ENCODE results near the gene ENDOU.
A peak's percentile ranks its signal among the peaks of the same experiment; 100 is the strongest.

The ENDOU gene

GRCh38 chr12:47742253-47742825 is 17.0 kb upstream of the ENDOU start:
- DNase-seq: peak; percentile 47

GRCh38 chr12:47741340-47741703 is 16.0 kb upstream of the ENDOU start:
- DNase-seq: peak; percentile 74

GRCh38 chr12:47740606-47741339 is 15.5 kb upstream of the ENDOU start:
- no peak for DNase-seq

DNA sequence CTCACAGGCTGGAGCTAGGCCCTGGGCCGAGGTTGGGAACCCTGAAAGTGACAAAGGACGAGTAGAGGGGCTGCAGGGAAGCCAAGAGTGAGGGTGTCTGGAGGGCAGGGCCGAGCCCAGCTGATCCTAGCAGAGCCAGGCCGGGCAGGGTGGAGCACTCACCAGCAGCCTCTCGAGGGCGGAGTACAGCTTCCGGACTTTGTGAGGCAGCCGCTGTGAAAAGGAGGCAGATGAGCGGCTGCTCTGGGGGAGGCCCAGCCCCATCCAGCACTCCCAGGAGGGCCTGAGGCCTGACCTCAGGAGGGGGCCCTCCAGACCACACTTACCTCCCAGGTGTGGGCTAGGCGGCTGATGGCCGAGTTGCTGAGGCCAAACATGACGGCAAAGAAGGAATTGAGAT is 14.7 kb upstream of the ENDOU start:
- DNase-seq: no peak

GRCh38 chr12:47739297-47739696 is 14.0 kb upstream of the ENDOU start:
- no peak for DNase-seq

DNA sequence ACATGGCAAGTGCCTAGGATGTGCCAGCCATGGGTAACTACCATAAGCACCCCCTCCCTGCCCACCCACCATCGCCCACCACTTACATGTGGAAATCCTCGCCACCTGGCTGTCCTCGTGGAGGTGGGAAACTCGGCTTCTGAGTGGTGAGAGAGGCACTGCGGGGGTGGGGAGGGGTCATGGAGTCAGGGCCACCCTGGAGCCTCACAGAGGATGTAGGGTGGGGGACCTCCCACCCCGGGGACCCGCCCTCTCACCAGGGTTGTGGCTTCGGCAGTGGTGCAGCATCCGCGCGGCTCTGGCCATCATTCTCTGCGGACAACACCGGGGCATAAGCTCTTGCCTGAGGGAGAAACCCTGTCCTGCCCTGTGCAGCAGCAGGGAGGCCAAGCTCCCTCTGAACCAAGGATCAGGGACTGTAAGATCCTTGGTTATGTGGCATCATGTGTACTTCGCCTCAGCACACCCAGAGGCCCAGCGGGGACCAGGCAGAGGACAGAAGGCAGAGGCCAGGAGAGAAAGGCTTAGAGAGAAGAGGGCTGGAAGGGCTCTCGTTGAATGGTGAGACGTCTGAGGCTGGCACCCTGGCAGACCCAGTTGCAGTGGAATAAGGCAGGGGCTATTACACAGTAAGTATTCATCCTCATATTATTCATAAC is 12.8 kb upstream of the ENDOU start:
- no peak for DNase-seq

DNA sequence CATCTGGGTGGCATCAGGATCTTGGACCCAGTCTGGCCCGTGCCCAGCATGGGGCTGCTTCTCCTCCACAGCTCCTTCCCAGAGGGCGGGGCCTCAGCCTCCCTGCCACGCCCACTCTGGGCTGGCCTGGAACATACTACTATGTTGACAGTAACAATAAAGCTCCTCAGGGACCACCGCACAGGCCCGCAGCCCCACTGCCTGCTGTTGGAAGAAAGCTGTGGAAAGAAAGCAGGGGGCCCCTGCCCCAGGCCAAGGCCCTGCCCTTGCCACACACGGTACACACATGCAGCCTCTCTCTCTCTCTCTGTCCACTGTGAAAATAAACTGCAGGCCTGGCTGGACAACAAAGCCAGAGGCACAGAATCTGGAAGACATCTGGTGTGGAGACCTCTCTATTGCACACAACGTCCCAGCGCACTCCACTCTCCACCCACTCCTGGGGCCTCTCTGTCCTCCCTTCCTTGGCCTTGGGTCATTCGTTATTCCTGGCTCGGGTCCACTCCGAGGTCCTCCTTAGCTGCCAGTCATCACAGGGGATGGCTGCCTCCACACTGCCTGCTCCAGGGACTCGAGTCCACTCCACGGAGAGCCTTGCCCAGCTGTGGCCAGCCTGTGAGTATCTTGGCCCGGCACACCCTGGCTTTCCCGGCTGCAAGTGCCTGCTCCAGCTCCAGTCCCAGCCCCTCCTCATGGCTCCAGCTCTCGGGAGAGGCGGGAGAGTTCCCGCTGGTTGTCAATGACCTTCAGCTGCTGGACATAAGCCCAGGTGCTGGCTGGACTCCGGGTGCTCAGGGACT is 11.8 kb upstream of the ENDOU start:
- DNase-seq: no peak

- no peak for DNase-seq
Measured at GRCh38 chr12:47736216-47736615, 10.9 kb upstream of the ENDOU start.

- DNase-seq: no peak
Measured at GRCh38 chr12:47735649-47736048, 10.4 kb upstream of the ENDOU start.

DNA sequence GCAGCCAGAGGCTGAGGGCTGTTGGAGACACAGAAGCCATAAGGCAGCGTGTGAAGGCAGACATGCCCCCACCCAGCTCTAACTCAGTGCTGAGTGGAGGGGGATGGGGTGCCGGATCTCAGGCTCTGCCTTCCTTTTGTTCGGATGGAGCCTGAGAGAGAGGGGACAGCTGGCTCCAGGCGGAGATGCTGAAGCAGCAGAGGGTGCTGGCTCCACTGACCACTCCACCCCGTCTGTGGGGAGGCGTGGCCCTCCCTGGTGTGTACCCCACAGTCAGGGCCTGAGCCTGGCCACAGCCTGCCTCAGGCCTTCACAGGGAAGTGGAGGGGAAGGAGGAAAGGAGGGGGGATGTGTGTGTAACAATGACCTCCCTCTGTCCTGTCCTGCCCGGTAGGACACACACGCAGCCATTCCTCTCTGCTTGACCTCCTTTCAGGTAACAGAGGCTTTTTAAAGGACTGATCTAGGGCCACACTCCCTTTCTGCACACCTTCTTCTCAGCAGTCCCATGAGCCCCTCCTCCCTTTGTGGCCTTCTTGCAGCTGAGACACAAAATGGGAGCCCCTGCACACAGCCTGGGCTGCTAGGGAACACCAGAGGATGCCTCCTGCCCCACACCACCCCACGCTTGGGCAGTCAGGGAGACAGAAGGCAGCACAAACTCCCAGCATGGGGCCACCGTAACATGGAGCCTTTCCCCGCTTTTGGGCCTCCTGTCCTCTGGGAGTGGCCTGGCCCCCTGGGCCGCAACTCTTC is 9.6 kb upstream of the ENDOU start:
- no peak for DNase-seq

- DNase-seq: no peak
Measured at GRCh38 chr12:47733142-47733541, 7.9 kb upstream of the ENDOU start.

- DNase-seq: no peak
Measured at GRCh38 chr12:47732504-47732903, 7.2 kb upstream of the ENDOU start.

GRCh38 chr12:47731723-47732122 is 6.4 kb upstream of the ENDOU start:
- no peak for DNase-seq

GRCh38 chr12:47730341-47730744 is 5.1 kb upstream of the ENDOU start:
- no peak for DNase-seq

- DNase-seq: no peak
Measured at GRCh38 chr12:47729233-47729632, 3.9 kb upstream of the ENDOU start.

DNA sequence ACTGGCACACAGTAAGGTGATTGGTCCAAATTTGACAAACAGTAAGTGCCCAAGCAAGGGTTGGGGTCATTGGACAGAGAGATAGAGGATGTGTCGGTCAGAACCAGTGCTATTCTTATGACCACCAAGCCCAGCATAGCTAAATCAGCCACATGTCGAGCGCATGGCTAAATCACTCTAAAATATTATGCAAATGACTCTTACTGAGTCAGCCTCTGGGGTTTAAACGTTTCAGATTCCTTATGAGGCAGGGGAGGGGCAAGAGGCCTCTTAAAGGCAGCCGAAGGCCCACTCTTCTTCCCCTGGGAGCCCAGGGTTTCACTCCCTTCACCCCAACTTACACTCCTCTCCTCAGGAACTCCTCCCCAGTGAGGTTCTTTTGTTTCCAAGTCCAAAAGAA is 603 bp upstream of the ENDOU start:
- no peak for DNase-seq

DNA sequence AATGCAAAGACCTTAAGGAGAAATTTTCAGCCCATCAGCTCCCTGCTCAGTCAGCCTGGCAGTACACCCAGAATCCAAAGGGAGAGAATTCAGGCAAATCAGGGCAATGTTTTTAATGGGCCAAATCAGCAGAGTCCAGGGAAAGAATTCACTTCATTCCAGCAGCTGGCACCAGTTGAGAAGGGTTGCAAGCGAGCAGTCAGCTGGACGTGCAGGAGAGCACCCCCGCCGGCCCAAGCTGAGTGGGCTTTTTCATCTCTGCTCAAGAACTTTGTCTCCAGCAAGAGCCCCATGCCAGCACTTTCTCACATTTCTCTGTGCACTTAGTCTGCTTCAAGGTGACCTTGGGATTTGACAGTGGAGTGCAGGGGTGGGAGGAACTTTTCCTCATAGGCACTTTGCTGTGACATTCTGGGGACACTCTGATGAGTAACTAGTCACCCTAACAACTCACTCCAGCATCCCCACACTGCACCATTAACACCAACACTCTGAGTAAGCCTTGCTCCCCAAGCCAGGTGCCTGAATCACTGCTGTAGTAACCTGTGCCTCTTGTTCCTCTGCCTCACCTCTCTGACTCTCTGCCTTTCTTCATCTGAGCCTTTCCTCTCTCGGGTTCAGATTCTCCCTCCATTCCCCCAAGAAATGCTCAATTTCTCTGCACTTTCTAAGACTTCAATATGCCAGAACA is 2.2 kb downstream of the ENDOU start:
- DNase-seq: no peak

DNA sequence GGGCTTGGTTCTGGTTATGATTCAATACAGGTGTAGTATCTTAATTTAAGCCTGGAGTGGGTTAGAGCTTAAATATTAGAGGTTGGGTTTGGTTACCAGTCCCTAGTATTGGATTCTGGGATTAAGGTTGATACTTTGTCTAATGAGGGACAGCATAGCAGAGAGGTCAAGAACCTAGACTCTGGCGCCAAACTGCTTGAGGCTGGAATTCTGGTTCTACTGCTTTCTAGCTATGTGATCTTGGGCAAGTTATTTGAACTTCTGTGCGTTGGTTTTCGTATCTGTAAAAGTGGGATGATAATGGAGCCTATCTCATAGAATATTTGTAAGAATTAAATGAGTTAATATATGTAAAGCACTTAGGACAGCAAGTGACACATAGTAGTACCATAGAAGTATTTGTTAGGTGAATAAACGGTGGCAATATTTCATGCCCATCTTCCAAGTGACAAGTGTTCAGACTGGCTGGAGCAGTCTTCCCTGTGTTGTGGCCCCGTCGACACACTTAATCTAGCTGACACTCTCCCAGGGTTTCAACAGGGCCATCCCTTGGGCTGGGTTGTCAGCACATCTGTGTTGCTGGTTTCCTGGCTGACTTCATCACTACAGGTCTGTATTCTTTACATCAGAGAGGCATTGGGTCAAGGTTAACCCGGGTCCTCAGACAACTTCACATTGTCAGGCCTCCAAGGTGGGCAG is 3.0 kb downstream of the ENDOU start:
- DNase-seq: no peak

DNA sequence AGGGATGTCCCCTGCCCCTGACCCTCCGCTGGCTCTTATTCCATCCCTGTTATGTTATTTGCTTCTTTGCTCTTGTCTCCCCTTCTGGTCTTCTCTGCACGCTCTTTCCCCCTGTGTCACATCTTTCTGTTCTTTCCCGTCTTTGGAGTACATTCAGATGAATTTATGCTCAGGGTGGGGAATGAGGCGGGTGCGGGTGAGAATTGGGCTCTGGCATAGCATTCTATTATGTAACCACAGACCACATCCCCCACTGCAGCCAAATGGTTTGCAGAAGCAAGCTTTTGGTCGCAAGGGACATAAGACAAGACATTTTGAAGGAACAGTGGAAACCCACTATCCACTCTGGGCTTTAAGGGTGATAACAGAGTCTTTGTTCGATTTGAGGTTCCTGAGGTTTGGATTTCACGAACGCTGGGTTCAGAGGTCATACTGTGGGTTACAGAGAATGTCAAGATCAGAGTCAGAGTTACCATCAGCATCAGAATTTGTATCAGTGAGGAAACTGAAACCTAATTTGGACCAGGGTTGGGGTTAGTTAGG is 3.8 kb downstream of the ENDOU start:
- no peak for DNase-seq

DNA sequence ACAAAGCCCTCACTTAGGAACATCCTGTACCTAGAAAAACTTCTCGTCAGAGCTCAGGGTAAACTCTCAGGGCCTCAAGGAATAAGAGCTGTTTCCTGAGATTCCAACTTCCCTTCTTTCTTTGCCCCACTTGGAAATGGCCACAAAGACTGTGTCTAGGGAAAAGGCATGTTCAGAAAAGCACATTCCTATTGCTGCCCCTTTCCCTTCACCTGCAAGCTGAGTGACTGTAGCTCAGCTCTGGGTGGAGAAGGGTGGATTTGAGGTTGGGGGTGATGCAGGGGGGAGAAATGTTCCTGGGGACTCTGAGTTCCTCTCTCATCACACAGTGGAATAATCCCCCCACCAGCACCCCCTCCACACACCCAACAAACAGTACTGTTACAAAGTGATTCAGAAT is 6.8 kb downstream of the ENDOU start:
- no peak for DNase-seq

DNA sequence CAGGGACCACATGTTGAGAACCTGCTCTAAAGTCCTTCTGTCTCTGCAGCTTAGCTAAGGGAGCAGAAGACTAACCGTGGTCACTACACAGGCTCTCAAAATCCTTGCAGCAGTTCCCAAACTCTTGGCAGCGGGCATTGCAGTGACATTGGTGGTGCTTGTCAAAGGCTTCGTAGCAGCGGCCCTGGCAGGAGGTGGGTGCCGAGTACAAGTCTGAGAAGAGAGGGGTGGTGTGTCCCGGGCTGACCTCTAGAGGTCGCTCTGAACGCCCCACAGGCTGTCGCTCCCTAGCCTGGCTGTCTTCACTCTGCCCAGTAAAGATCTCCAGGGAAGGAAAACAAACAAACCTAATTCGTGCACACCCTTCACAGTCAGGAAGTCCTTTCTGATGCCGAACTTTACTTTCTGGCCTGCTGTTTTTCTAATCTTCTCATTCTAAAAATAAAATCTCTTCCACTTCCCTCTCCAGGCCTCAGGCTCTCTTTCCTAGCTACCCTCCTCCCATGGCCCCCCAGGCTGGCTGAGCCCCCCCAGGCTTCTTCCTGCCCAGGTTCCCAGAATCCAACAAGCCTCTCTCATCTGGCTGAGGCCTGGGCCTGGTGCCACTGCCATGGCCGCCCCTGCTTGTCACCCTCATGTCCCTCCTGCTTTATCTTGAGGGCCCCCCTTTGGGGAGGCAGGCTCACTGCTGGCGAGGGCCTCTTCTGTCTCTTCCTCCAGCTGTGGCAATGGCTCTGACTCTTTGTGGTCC is 7.7 kb downstream of the ENDOU start:
- peak; percentile 67 for DNase-seq

Data from suppressor macrophage treated with lipopolysaccharide for 4 hours (primary cell).